HepG2 (cell line): ENCODE results near the gene HTR3B. TPM values are rescaled to one million over a fixed set of nuclear protein-coding genes. Genes with fewer than 3 reads are reported as not detected.

ENCODE experiments used
- ATAC-seq: fragments of 200-7000 bp; cut with Tn5 transposase; 3 replicates; pipeline ENCODE4 v1.9.1; 2020; ENCODE audit warnings: mild to moderate bottlenecking, moderate library complexity
- BruUV-seq: library from RNA; stranded (reverse); fragments of 400-500 nt; replicated peaks from 2 replicates; lab custom pipeline; 2021; lab: Mats Ljungman, UMichigan
- CTCF ChIA-PET: fragments of 300-600 bp; formaldehyde crosslinking; extraction: SDS; loops from one replicate; lab custom pipeline; 2021; ENCODE audit warnings: low total read pairs, inconsistent platforms, low intra/inter-chr PET ratio; lab: Yijun Ruan, JAX
- POLR2A ChIA-PET: fragments of 350-600 bp; sonication (Branson Sonifier 250); formaldehyde crosslinking; loops from one replicate; lab custom pipeline; 2020; ENCODE audit warnings: antibody characterized with exemption, inconsistent platforms; lab: Yijun Ruan, JAX
- DNase-seq: peaks from one replicate; pipeline ENCODE4 v3.0.0-alpha.2; 2015; ENCODE audit warnings: low spot score
- FAIRE-seq: peaks from 3 replicates; lab custom pipeline; 2011; peaks lifted over from hg19 to GRCh38; lab: Jason Lieb, UNC
- H2AFZ ChIP-seq: one replicate; pipeline ENCODE4 v1.6.1; 2011; ENCODE audit warnings: low read length, inconsistent platforms
- H3K27ac ChIP-seq: fragments of 300-600 bp; 3 replicates; pipeline ENCODE4 v1.8.0; 2011; ENCODE audit warnings: mixed run types, mild to moderate bottlenecking, mixed read lengths, low read length, inconsistent platforms; ENCODE audit not compliant: insufficient read depth; ENCODE audit errors: extremely low read length
- H3K27me3 ChIP-seq, 2 experiments: fragments of 200-600 bp in 1 of 2; 2 replicates in 1 of 2; 3 replicates in 1 of 2; pipeline versions ENCODE4 v1.6.0 to v1.8.0; 2011; ENCODE audit warnings: low read length in 2 of 2, mild to moderate bottlenecking in 2 of 2, moderate library complexity in 2 of 2, inconsistent platforms in 1 of 2; ENCODE audit not compliant: insufficient read depth in 2 of 2, control insufficient read depth in 1 of 2
- H3K36me3 ChIP-seq, 2 experiments: fragments of 200-600 bp in 1 of 2; replicated peaks in 1 of 2; 2 replicates in 1 of 2; 3 replicates in 1 of 2; pipeline versions ENCODE4 v1.5.1 to v1.8.0; 2011; ENCODE audit warnings: low read length in 2 of 2, inconsistent platforms in 1 of 2; ENCODE audit not compliant: insufficient read depth in 2 of 2, control insufficient read depth in 1 of 2
- H3K4me1 ChIP-seq: 2 replicates; pipeline ENCODE4 v1.5.1; 2012; ENCODE audit warnings: low read length, inconsistent platforms; ENCODE audit not compliant: insufficient read depth
- H3K4me2 ChIP-seq: 2 replicates; pipeline ENCODE4 v1.6.0; 2011; ENCODE audit warnings: low read depth, low read length, inconsistent platforms
- H3K4me3 ChIP-seq, 3 experiments: fragments of 200-600 bp in 1 of 3; sonication (generic), shearing (Covaris generic) in 1 of 3; replicated peaks in 1 of 3; 2 replicates each; pipeline ENCODE4 v1.5.1; 2011 to 2016; ENCODE audit warnings: low read length in 3 of 3, inconsistent platforms in 2 of 3, low read depth in 2 of 3, mild to moderate bottlenecking in 2 of 3, control low read depth in 1 of 3, mixed read lengths in 1 of 3; ENCODE audit not compliant: insufficient read depth in 1 of 3
- H3K79me2 ChIP-seq: one replicate; pipeline ENCODE4 v1.6.1; 2011; ENCODE audit warnings: low read length, inconsistent platforms; ENCODE audit not compliant: insufficient read depth
- H3K9ac ChIP-seq: 2 replicates; pipeline ENCODE4 v1.6.0; 2011; ENCODE audit warnings: mild to moderate bottlenecking, low read depth, low read length, inconsistent platforms; ENCODE audit not compliant: insufficient read depth
- H3K9me3 ChIP-seq: 2 replicates; pipeline ENCODE4 v1.5.1; 2012; ENCODE audit warnings: mild to moderate bottlenecking, low read length
- H4K20me1 ChIP-seq: 2 replicates; pipeline ENCODE4 v1.6.0; 2011; ENCODE audit warnings: inconsistent platforms, mild to moderate bottlenecking, low read length, moderate library complexity; ENCODE audit not compliant: insufficient read depth
- DNMT1 ChIP-seq: sonication (generic); formaldehyde crosslinking; IDR thresholded peaks from 2 replicates; pipeline ENCODE4 v1.5.1; 2020; ENCODE audit warnings: mild to moderate bottlenecking, missing genetic modification reagents
- FOSL2 ChIP-seq: sonication (generic); formaldehyde crosslinking; IDR thresholded peaks from 2 replicates; pipeline ENCODE4 v1.4.0; 2020; ENCODE audit warnings: missing genetic modification reagents
- RXRA ChIP-seq: sonication (generic); formaldehyde crosslinking; IDR thresholded peaks from 2 replicates; pipeline ENCODE4 v1.5.1; 2020; ENCODE audit warnings: missing genetic modification reagents
- TSC22D2 ChIP-seq: sonication (generic); formaldehyde crosslinking; IDR thresholded peaks from 2 replicates; pipeline ENCODE4 v1.5.1; 2020; ENCODE audit warnings: missing genetic modification reagents, mild to moderate bottlenecking, borderline replicate concordance
- ZBTB3 ChIP-seq: sonication (generic); formaldehyde crosslinking; IDR thresholded peaks from 2 replicates; pipeline ENCODE4 v1.4.0; 2020; ENCODE audit warnings: low read depth, mild to moderate bottlenecking, moderate library complexity, missing genetic modification reagents, borderline replicate concordance
- ZFAT ChIP-seq: sonication (generic); formaldehyde crosslinking; conservative IDR thresholded peaks from 2 replicates; pipeline ENCODE4 v1.8.1; 2023; ENCODE audit warnings: missing genetic modification reagents, inconsistent platforms
- ZNF503 ChIP-seq: sonication (generic); formaldehyde crosslinking; IDR thresholded peaks from 2 replicates; pipeline ENCODE4 v1.4.0; 2020; ENCODE audit warnings: missing genetic modification reagents
- WGBS: methylation state at CpG from one replicate; pipeline ENCODE4 v1.1.6; 2017; ENCODE audit warnings: low lambda C conversion rate; 5-methylcytosine and 5-hydroxymethylcytosine counted together
- in situ Hi-C: cut with HindIII; loops from 2 replicates; pipeline ENCODE4 v1.10.0; 2017; ENCODE audit warnings: low pct_unique_long_range_greater_than_20kb; ENCODE audit not compliant: extremely low pct_ligation_motif_present
- intact Hi-C: fragments of 100-400 bp; cut with micrococcal nuclease; formaldehyde crosslinking; loops from one replicate; pipeline ENCODE4 v1.10.0; 2022; ENCODE audit not compliant: unreplicated experiment
- polyA plus RNA-seq, 8 experiments: library from polyadenylated mRNA; depleted of rRNA in 3 of 8; stranded (reverse) in 7 of 8; unstranded in 1 of 8; fragments of >200 nt; fragmentation: Illumina TruSeq in 4 of 8; extraction: Trizol in 4 of 8; gene quantifications; 2 replicates each; pipeline versions ENCODE4 v1.2.1 to v1.2.3, GENCODE V29; 2011 to 2016; ENCODE audit warnings: low read depth in 4 of 8, missing spikeins in 1 of 8, mixed read lengths in 1 of 8; ENCODE audit not compliant: insufficient read depth in 1 of 8
- total RNA-seq, 5 experiments: library from RNA; depleted of rRNA; stranded (reverse); fragments of >200 nt; fragmentation: Illumina TruSeq; extraction: Trizol; gene quantifications; 2 replicates each; pipeline ENCODE4 v1.2.3, GENCODE V29; 2016; ENCODE audit warnings: low read depth in 1 of 5
- TF ChIP-seq, protein P1 (sequence below): sonication (generic); formaldehyde crosslinking; IDR thresholded peaks from 2 replicates; pipeline ENCODE4 v1.4.0; 2020; ENCODE audit warnings: missing genetic modification reagents

The HTR3B gene
- total and polyA plus RNA-seq, 2 of the 13 experiments (the other 11 are each of a cell fraction or from before 2014, with no cell fraction given), result 0.09 to 1.7 TPM

- no peak for TF ChIP-seq DNMT1 (CRISPR knock-in tag)
- TF ChIP-seq, protein P1, sequence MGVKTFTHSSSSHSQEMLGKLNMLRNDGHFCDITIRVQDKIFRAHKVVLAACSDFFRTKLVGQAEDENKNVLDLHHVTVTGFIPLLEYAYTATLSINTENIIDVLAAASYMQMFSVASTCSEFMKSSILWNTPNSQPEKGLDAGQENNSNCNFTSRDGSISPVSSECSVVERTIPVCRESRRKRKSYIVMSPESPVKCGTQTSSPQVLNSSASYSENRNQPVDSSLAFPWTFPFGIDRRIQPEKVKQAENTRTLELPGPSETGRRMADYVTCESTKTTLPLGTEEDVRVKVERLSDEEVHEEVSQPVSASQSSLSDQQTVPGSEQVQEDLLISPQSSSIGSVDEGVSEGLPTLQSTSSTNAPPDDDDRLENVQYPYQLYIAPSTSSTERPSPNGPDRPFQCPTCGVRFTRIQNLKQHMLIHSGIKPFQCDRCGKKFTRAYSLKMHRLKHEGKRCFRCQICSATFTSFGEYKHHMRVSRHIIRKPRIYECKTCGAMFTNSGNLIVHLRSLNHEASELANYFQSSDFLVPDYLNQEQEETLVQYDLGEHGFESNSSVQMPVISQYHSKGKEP, result no peak
- TF ChIP-seq TSC22D2 (CRISPR knock-in tag), result no peak
- no peak for TF ChIP-seq ZBTB3 (CRISPR knock-in tag)
- TF ChIP-seq RXRA (CRISPR knock-in tag), result no peak
- TF ChIP-seq FOSL2 (CRISPR knock-in tag), result no peak
Observed at GRCh38 chr11:113982306-113982705, 77.7 kb downstream of the HTR3B start (continued).

- TF ChIP-seq ZFAT (CRISPR knock-in tag), result no peak
- no peak for TF ChIP-seq ZNF503
- TF ChIP-seq, all 625 proteins: peak for 0
- CTCF ChIA-PET, result no interaction called here
- H3K27me3 ChIP-seq, result peaks cover 9 to 42% of the 10 kb centered on the region in 2 experiments; a peak in 4 of 5 replicates
- POLR2A ChIA-PET, result no interaction called here
- in situ Hi-C loops (no loop called here), intact Hi-C loops (no loop called here)
- no peaks in the 10 kb centered on the region for H3K79me2 ChIP-seq
- FAIRE-seq (no peak), DNase-seq (no peak), ATAC-seq (no peak)
- no peaks in the 10 kb centered on the region for H3K9me3 ChIP-seq
- 3% methylated on average over 6 of the region's 6 CpGs for WGBS
- H3K27ac ChIP-seq, result no peak overlapping the region
- H3K36me3 ChIP-seq, result no peaks in the 10 kb centered on the region
- BruUV-seq, result no TSS peak
- no peak overlapping the region for H3K9ac ChIP-seq
- no peaks in the 10 kb centered on the region for H4K20me1 ChIP-seq
- no peak overlapping the region for H3K4me3 ChIP-seq
- H2AFZ ChIP-seq, result no peak overlapping the region
- no peak overlapping the region for H3K4me2 ChIP-seq
- H3K4me1 ChIP-seq, result no peaks in the 10 kb centered on the region
Observed at GRCh38 chr11:113984781-113985180, 80.2 kb downstream of the HTR3B start.
